LoVo (cell line): ENCODE data around the gene CNKSR3.

ENCODE experiments used
- DNase-seq: peaks from one replicate; pipeline ENCODE4 v3.0.0-alpha.2; 2016; ENCODE audit warnings: low spot score

The CNKSR3 gene

DNA sequence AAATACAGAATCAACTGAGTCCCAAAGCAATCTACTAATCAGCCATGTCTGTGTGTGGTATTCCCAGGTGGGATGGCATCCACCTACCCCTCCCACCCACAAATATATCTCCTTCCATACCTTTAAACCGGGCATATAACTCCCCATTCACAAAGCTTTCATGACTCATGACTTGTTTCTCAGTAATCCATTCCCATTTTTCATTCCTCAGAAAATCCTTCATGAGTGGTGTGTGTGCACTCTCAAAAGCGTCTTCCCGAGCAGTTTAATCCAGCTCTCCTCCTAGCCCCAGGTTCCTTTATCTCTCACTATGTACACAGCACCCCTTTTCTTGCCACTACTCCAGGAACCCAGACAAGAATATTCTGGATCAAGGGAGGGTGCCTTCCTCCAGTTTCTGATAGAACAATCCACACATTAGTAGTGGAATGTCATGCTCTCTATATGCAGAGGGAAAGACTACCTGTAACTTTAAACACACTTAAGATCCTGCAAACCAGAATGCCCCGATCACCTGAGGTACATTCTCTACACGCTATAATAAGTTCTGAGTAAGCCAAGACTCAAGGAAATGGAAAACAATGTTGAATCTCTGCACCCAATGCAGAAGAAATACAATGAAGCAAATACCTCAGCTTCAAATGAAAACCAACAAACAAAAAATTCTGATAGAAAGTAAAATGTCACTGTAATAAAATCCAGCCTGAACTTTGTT, 98.2 kb downstream of the CNKSR3 start:
- DNase-seq = no peak

DNA sequence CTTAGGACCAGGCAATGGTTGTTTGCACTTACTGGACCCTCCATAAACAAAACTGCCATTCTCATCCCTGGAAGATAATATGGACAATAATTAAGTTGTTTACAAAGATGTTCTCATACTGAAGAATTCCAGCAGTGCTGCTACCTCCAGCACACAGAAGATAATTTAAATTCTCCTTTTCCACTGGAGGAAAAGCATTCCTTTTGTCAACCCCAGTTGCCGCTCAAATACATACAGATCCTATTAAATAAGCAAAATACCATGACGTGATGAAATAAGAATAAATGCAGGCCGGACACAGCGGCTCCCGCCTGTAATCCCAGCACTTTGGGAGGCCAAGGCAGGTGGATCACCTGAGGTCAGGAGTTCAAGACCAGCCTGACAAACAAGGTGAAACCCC, 99.4 kb downstream of the CNKSR3 start:
- DNase-seq = no peak

DNA sequence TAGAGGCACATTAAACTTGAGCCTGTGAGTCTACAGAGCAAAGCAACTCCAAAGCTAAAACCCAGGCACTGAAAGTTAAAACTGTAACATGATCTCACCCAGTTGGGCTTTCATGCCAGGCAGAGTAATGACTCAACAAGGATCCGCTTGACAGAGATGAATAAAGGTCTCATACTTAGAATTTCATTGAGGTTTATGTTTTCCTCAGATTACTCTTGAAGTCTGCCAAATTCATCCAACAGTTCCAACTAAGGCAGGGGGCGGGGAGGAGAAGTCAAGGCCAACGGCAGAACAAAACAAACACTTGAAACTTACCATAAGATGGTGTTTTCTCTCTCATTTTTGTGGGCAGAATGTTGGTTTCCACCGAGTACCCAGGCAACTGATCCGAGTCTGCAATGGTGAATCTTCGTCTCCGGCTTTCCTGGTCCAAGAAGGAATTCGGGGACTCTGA, 99.8 kb downstream of the CNKSR3 start:
- peak; percentile 42 for DNase-seq

DNA sequence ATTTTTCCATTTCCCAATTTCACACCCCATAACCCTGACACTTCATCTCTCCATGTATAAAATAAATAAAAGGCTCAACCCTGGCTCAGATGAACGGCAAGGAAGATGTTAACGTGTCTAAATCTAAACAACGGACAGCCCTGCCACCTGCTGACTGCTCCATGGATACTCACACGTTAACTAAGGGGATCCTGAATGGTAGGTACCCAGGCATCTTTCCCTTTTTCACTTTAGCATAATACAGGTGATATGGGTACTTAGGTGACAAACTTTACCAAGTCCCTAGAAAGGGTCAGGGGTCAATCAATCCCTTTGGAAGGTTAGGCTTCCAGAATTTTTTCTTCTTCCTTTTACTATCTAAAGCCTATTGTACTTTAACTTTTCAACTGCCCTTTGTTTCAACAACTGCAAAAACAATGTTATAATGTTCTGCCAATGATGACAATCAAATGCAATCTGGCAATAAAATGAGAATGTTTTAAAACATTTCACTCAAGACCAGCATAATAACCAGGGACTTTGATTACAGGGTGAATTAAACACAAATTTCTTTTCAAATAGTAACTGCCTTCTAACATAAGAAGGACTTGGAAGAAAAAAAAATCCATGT, 101.5 kb downstream of the CNKSR3 start:
- DNase-seq = no peak

GRCh38 chr6:154407440-154407839, 103.0 kb downstream of the CNKSR3 start:
- DNase-seq = no peak

- no peak for DNase-seq
Observed at GRCh38 chr6:154406869-154407268, 103.6 kb downstream of the CNKSR3 start.

DNA sequence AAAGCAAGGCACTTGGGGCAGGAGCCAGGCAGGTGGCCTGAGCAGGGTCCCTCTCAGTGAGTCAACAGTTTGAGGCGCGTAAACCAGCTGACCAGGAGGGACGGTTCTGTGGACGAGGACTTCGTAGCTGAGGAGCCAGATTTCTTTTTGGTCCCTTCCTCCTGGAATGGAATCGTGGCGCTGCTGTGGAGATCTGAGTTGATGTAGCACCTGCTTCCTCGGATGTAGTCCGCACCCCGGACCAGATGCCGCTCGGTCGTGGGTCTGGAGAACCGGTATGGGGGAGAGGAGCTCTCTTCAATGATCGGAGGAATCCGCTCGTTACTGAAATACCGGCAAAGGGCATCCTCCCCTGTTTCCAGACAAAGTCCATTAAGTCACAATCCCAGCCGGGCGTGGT, 104.2 kb downstream of the CNKSR3 start:
- DNase-seq = no peak

DNA sequence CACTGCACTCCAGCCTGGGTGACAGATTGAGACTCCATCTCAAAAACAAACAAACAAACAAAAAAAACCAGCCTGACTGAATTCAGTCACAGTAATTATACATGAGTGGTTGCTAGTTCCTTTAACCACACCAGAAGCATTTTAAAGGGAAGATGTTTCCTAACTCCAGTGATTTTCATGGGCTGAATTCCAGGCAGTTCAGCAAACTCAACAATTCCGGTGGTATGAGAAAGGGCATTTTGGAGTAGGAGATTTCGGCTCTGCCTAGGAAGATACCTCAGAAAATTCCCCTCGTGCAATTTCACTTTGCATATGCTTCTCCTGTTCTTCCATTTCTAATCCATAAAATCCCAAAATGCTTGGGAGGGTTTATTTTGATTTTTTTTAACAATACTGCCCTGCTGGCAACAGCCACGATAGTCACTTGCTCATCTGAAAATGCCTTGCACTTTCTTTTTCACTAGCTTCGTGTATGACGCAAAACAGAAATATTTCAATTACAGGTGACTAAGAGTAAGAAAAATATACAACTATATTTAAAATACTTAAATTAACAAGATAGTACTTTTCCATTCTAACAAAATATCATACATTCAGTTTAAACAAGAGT, 105.6 kb downstream of the CNKSR3 start:
- no peak for DNase-seq

DNA sequence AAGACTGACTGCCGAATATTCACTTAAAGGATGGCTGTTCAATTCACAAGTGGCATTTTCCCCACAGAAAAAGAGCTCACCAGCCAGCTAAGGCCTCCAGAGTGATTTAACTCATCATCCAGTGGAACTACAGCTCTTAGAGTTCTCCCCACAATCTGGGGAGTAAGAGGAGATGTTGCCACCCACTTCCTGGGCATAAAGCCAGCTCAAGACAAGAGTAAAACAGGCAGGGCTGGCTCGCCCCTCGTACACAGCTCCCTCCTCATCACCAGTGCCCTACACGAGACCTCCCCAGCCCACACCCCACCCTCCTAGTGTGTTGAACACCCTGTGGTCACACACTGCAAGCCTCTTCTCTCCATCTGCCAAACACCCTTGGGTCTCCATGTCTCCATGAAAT, 106.7 kb downstream of the CNKSR3 start:
- no peak for DNase-seq

- DNase-seq = no peak
Observed at GRCh38 chr6:154402081-154402780, 108.3 kb downstream of the CNKSR3 start.

- DNase-seq = no peak
Observed at GRCh38 chr6:154399097-154399496, 111.4 kb downstream of the CNKSR3 start.

- no peak for DNase-seq
Observed at GRCh38 chr6:154397491-154398195, 112.8 kb downstream of the CNKSR3 start.

GRCh38 chr6:154395878-154396277, 114.6 kb downstream of the CNKSR3 start:
- no peak for DNase-seq

- no peak for DNase-seq
Observed at GRCh38 chr6:154395316-154395715, 115.2 kb downstream of the CNKSR3 start.

DNA sequence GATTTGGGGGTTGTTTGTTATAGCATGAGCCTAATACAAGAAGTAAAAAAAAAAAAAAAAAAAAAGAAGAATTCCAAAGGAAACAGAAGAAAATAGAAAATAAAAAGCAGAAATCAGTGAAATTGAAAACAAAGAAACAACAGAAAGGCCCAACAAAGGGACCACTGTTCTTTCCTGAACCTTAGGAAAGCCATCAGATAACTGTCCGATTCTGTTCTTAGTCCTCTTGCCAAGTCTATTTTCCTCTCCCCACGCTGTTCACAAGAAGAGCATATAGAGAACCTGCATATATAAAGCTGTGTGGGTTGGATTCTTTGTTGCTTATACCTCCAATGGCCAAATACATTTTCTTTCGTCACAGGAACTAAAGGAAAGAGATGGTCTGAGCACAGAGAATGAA, 115.9 kb downstream of the CNKSR3 start:
- no peak for DNase-seq

DNA sequence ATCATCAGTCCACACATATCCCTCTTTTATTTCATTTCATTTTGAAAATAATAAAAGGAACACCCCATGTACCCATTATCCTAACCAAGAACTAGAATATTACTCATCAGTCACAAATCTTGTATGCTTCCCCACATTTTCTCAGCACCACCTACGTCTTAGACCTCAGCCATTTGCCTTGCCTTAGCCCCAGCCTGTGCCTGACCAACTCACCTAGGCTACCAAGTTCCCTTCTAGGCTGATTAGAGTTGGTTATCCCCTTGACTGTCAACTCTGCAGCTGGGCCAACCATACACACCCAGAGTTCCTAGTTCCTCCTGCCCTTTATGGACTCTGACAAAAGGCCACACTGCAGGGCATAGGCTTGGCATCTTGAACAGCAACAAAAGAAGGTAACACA, 120.5 kb downstream of the CNKSR3 start:
- no peak for DNase-seq

DNA sequence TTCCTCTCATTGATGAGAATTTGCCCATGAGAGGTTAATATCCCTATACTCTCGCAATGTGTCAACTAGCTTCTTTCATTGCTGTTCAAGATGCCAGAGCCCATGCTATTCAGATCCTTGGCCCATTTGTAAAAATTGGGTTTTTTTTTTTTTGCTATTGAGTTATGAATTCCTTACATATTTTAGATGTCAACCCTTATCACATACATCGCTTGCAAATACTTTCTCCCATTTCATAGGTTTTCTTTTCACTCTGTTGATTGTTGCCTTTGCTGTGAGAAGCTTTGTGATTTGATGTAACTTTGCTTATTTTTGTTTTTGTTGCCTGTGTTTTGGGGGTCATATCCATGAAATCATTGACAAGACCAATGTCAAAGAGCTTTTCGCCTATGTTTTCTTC, 121.7 kb downstream of the CNKSR3 start:
- DNase-seq = no peak

DNA sequence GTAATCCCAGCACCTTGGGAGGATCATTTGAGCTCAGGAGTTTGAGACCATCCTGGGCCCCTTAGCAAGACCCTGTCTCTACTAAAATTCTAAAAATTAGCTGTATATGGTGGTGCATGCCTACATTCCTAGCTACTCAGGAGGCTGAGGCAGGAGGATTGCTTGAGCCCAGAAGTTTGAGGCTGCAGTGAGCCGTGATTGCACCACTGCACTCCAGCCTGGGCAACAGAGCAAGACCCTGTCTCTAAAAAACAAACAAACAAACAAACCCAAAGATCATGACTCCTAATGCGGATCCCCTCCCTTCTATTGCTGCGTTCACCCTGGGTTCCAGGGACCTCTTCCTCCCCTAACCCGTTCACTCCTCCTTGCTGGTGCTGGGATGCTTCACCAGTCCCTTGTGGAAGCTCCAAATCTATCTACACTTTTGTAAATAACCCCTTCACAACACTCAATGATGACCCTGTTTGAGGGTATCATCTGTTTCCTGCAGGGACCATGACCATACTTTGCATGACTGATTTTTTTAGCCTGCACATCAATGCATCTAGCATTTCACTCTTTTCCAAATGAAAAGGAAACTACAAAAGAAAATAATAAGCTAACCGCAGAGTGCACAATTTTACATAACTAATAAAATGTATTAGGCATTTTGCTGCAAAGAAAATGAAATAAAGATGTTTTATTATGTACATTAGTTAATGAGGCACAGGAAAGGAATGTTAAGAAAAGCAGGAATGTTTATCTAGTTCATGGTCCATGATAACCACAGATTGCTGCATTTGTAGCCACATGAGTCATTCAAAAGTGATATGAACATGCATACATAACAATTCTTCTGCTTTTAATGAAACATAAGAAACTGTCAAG, 123.4 kb downstream of the CNKSR3 start:
- peak; percentile 65 for DNase-seq

DNA sequence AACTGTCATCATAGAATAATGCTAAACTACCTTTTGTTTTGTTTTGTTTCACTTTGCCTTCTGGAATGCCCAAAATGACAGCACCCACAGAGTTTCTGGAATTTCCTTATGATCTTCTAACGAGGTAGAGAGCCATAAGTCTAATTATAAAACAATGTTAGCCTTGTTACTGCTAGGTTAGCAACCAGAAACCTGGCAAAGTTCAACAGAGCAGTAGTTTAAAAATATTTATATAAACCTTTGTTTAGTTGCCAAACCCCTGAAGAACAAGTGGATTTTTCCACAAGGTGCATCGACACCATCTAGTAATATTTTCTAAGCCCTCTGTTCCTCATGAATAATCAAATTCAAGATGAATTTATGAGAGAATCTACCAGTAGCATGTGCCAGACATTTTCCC, 126.3 kb downstream of the CNKSR3 start:
- DNase-seq = no peak

DNA sequence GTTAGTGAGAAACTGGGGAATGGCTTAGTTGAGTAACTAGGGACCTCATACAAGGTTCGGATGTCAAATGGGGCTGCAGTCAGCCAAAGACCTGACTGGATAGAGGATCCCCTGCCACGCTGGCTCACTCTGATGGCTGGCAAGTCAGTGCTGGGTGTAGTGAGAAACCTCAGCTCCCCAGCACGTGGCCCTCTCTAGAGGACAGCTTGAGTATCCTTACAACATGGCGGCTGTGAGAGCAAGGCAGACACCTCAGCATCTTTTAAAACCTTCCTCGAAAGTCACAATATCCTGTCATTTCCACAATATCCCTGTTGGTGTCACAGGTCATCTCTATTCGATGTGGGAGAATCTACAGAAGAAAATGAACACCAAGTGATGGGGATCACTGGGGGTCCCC, 127.2 kb downstream of the CNKSR3 start:
- no peak for DNase-seq

- no peak for DNase-seq
Observed at GRCh38 chr6:154382740-154383139, 127.7 kb downstream of the CNKSR3 start.
